Measurements from ENCODE around the gene MYO18B. TPM values are rescaled to one million over a fixed set of nuclear protein-coding genes. Genes with fewer than 3 reads are reported as not detected.
A peak's percentile ranks its signal among the peaks of the same experiment; 100 is the strongest.

Gene MYO18B
- total and polyA plus RNA-seq, 2 of the 8 experiments (the other 6 are each of a cell fraction or from before 2014, with no cell fraction given) = 0.62 to 0.78 TPM

DNA sequence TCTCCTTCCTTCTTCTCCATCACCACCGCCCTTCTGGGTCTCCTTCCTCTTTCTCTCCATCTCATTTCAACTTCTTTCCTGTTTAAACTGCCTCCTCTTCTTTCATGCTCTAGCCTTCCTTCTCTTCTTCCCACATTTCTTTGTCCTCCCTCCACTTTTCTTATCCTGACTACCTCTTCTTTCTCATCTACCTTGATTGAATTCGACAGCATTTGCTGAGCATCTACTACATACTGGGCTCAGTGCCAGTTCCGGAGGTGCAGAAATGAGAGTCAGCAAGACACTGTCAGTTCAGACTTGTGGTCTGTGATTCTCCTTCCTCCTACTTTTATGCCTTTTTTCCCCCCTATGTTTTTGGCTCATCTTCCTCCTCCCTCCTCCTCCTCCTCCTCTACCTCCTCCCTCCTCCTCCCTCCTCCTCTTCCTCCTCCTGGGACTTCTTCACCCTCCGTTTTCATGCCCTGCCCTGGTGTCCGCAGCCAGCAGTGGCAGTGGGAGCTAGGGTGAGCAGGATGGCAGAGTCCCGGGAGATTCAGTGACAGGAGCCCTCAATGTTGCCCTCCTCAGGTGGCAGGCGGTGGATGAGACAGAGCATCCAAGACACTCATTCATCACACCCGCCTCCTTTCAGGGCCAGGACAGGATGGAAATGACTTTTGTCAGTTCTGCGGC, 281.3 kb downstream of the MYO18B start:
- Histone ChIP-seq H2BK20ac (ENCODE audit: low read length) (no peak overlapping the region), H3K79me2 (ENCODE audit: control insufficient read depth in 1 of 2, insufficient read depth in 2 of 2, low read length in 2 of 2) (no peaks in the 10 kb centered on the region), H3K23ac (ENCODE audit: insufficient read length) (no peak overlapping the region), H3K4ac (replicated peaks; ENCODE audit: insufficient read length, low read depth, low read length) (no peak overlapping the region), H2AK5ac (ENCODE audit: low read depth, low read length) (no peak overlapping the region), H2AFZ (ENCODE audit: low read length) (no peak overlapping the region), H4K5ac (ENCODE audit: insufficient read length, low read depth, low read length) (no peak overlapping the region), H3K4me1 (replicated peaks in 1 of 4; ENCODE audit: control insufficient read depth in 3 of 4, insufficient read depth in 4 of 4, low read length in 3 of 4) (peaks cover 0 to 1% (median 0%) of the 10 kb centered on the region in 4 experiments; a peak in 2 of 7 replicates), H3K9me3 (ENCODE audit: insufficient read depth in 2 of 2, low read depth in 1 of 2, low read length in 1 of 2) (no peaks in the 10 kb centered on the region), H3K36me3 (ENCODE audit: control insufficient read depth in 2 of 4, insufficient read depth in 4 of 4, low read length in 3 of 4) (no peaks in the 10 kb centered on the region), H3K14ac (ENCODE audit: insufficient read length) (no peak overlapping the region), H3K79me1 (ENCODE audit: low read depth, low read length) (no peaks in the 10 kb centered on the region), H2BK5ac (ENCODE audit: low read depth, low read length) (no peak overlapping the region), H3K23me2 (ENCODE audit: low read depth, low read length) (no peaks in the 10 kb centered on the region), H3K18ac (ENCODE audit: extremely low read depth, low read length) (no peak overlapping the region), H4K8ac (ENCODE audit: extremely low read depth, insufficient read depth, low read length) (no peak overlapping the region), H3K4me3 (ENCODE audit: extremely low read depth in 1 of 4, insufficient read depth in 2 of 4, low read depth in 3 of 4, low read length in 4 of 4) (no peak overlapping the region), H3K27me3 (replicated peaks in 1 of 4; ENCODE audit: control insufficient read depth in 3 of 4, extremely low read depth in 1 of 4, insufficient read depth in 3 of 4, low read length in 3 of 4) (no peaks in the 10 kb centered on the region), H2BK12ac (ENCODE audit: low read depth, low read length) (no peak overlapping the region), H2BK15ac (ENCODE audit: low read length) (no peak overlapping the region), H3K9ac (replicated peaks in 1 of 4; ENCODE audit: extremely low read depth in 1 of 4, low read depth in 3 of 4, low read length in 3 of 4) (no peak overlapping the region), H2BK120ac (replicated peaks; ENCODE audit: low read depth, low read length) (no peak overlapping the region), H4K20me1 (replicated peaks in 1 of 2; ENCODE audit: control insufficient read depth in 1 of 2, insufficient read depth in 2 of 2, low read length in 2 of 2) (no peaks in the 10 kb centered on the region), H4K91ac (replicated peaks; ENCODE audit: insufficient read length, low read length) (no peak overlapping the region), H3K27ac (ENCODE audit: low read depth, low read length) (no peak overlapping the region), H3K56ac (replicated peaks; ENCODE audit: insufficient read length, low read depth, low read length) (no peak overlapping the region), H3K4me2 (ENCODE audit: insufficient read depth in 1 of 2, low read depth in 2 of 2, low read length in 2 of 2) (no peak overlapping the region)
- ChIA-PET POLR2A (ENCODE audit: partially characterized antibody) (no interaction called here), CTCF (ENCODE audit: partially characterized antibody) (interaction anchor here (0.6 to 1.8 kb wide), 2 partner anchors 11 to 65 kb away, joined by 3 to 6 read pairs; no protein-coding TSS in a partner anchor)
- DNase-seq (ENCODE audit: low read depth in 1 of 2, low spot score in 2 of 2) (no peak), FAIRE-seq (no peak)
- TF ChIP-seq KDM1A (IDR thresholded peaks at IDR 0.05; ENCODE audit: borderline replicate concordance, low read length) (no peak), RAD21 (IDR thresholded peaks at IDR 0.05 in 1 of 2, conservative IDR thresholded peaks at IDR 0.05 in 1 of 2; ENCODE audit: low read depth in 2 of 2, low read length in 2 of 2) (peak in 1 of 2 experiments; percentile 34; a peak in 2 of 4 replicates)
- TF ChIP-seq, protein P1, sequence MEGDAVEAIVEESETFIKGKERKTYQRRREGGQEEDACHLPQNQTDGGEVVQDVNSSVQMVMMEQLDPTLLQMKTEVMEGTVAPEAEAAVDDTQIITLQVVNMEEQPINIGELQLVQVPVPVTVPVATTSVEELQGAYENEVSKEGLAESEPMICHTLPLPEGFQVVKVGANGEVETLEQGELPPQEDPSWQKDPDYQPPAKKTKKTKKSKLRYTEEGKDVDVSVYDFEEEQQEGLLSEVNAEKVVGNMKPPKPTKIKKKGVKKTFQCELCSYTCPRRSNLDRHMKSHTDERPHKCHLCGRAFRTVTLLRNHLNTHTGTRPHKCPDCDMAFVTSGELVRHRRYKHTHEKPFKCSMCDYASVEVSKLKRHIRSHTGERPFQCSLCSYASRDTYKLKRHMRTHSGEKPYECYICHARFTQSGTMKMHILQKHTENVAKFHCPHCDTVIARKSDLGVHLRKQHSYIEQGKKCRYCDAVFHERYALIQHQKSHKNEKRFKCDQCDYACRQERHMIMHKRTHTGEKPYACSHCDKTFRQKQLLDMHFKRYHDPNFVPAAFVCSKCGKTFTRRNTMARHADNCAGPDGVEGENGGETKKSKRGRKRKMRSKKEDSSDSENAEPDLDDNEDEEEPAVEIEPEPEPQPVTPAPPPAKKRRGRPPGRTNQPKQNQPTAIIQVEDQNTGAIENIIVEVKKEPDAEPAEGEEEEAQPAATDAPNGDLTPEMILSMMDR (IDR thresholded peaks at IDR 0.05; ENCODE audit: control extremely low read depth in 1 of 3, insufficient read depth in 1 of 3, low read depth in 1 of 3, low read length in 3 of 3) = peak; percentile 20 to 29 (median 21)
- 88% methylated on average over 7 of the region's 9 CpGs; no CpG with 5 or more reads in 1 of the 2 experiments for WGBS, 2 experiments (ENCODE audit: extremely low coverage in 1 of 2, insufficient coverage in 1 of 2, insufficient read length in 1 of 2, insufficient replicate concordance in 2 of 2, low coverage in 1 of 2, low lambda C conversion rate in 2 of 2, missing lambda C conversion rate in 1 of 2)
